WERI-Rb-1 (cell line): ENCODE results near the gene MYH3.

Experiments
- DNase-seq: peaks from one replicate; pipeline ENCODE4 v3.0.0-alpha.2; 2020
- H3K27ac ChIP-seq: fragments of 250-450 bp; sonication (Bioruptor Pico); 2 replicates; pipeline ENCODE4 v1.5.1; 2020; ENCODE audit warnings: mild to moderate bottlenecking, moderate library complexity
- H3K27me3 ChIP-seq: fragments of 250-450 bp; sonication (Bioruptor Pico); 2 replicates; pipeline ENCODE4 v1.5.1; 2021; ENCODE audit warnings: mild to moderate bottlenecking, low read depth, moderate library complexity; ENCODE audit not compliant: insufficient read depth, severe bottlenecking
- H3K36me3 ChIP-seq: fragments of 250-450 bp; sonication (Bioruptor Pico); 2 replicates; pipeline ENCODE4 v1.5.1; 2020; ENCODE audit warnings: mild to moderate bottlenecking, moderate library complexity
- H3K4me3 ChIP-seq: 2 replicates; pipeline ENCODE4 v1.5.1; 2011; ENCODE audit warnings: low read depth, mild to moderate bottlenecking, control low read depth, low read length
- H3K9me3 ChIP-seq: fragments of 250-450 bp; sonication (Bioruptor Pico); 2 replicates; pipeline ENCODE4 v1.5.1; 2021; ENCODE audit warnings: mild to moderate bottlenecking, moderate library complexity; ENCODE audit not compliant: severe bottlenecking
- CTCF ChIP-seq: IDR thresholded peaks from 2 replicates; pipeline ENCODE4 v1.5.1; 2011; ENCODE audit warnings: low read depth, mild to moderate bottlenecking, control low read depth, inconsistent platforms, low read length

Gene MYH3

GRCh38 chr17:10673312-10673711, 16.2 kb upstream of the MYH3 start:
- DNase-seq: no peak
- Histone ChIP-seq H3K9me3 (no peaks in the 10 kb centered on the region), H3K27me3 (no peaks in the 10 kb centered on the region), H3K4me3 (no peak overlapping the region), H3K36me3 (peaks cover 15% of the 10 kb centered on the region), H3K27ac (no peak overlapping the region)
- TF ChIP-seq CTCF: no peak

DNA sequence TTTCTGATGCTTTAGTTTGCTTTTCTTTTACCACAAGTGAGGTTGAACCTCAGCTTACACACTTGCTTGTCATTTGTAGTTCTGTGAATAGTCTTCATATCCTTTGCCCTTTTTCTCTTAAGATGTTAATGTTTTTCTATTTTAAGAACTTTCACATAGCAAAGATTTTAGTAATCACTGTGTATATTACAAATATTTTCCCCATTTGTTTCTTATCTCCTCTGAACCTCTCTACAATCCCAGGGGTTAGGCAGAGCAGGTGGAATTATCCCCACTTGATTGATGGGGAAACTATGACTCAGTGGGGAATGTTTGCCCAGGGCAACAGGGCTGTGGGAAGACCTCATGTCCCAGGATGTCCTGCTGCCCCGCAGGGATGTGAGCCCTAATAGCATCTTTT, 11.7 kb upstream of the MYH3 start:
- Histone ChIP-seq H3K27me3 (no peaks in the 10 kb centered on the region), H3K9me3 (no peaks in the 10 kb centered on the region), H3K36me3 (no peaks in the 10 kb centered on the region), H3K4me3 (no peak overlapping the region), H3K27ac (no peak overlapping the region)
- no peak for DNase-seq
- no peak for TF ChIP-seq CTCF

DNA sequence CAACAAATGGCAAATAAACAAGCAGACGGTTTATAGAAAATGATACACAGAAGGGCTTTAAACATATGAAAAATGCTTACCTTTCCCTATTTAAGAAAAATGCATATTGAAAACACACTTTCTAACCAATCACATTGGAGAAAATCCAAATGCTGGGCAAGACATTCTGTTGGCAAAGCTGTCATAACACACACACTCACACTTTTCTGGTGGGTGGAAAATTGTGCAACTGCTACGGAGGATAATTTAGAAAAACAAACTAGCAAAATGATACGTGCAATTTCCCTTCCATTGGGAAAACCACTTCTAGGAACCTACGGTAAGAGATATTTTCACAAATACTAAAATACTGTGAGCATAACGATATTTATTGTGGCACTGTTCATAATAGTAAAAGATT, 9.8 kb upstream of the MYH3 start:
- no peak for TF ChIP-seq CTCF

GRCh38 chr17:10664571-10664970, 7.5 kb upstream of the MYH3 start:
- DNase-seq: no peak
- Histone ChIP-seq H3K9me3 (no peaks in the 10 kb centered on the region), H3K27ac (no peak overlapping the region), H3K36me3 (no peaks in the 10 kb centered on the region), H3K27me3 (no peaks in the 10 kb centered on the region), H3K4me3 (no peak overlapping the region)
- no peak for TF ChIP-seq CTCF

More for the DNA sequence above, 9.8 kb upstream of the MYH3 start:
- H3K9me3 ChIP-seq: no peaks in the 10 kb centered on the region
- H3K4me3 ChIP-seq: no peak overlapping the region
- DNase-seq: no peak
- no peaks in the 10 kb centered on the region for H3K36me3 ChIP-seq
- H3K27ac ChIP-seq: no peak overlapping the region
- no peaks in the 10 kb centered on the region for H3K27me3 ChIP-seq

DNA sequence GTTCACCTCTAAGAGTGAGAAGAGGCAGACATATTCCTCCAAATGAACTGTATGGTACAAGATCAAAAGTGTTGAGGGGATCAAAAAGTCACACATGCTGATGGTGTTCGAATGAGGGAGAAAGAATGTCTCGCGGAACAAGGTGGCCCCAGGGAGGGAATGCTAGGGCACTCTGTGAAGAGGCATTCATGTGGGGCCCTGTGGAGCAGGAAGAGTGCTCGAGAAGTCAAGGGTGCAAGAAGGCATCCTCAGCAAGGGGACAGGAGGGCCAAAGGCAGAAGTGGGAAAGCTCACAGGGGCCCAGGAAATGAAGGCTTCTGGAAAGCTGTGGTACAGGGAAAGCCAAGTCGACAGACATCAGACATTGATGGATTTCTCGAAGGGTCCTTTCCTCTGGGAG, 6.1 kb upstream of the MYH3 start:
- no peaks in the 10 kb centered on the region for H3K36me3 ChIP-seq
- H3K27me3 ChIP-seq: no peaks in the 10 kb centered on the region
- H3K9me3 ChIP-seq: no peaks in the 10 kb centered on the region
- no peak overlapping the region for H3K4me3 ChIP-seq
- H3K27ac ChIP-seq: no peak overlapping the region
- TF ChIP-seq CTCF: no peak
- no peak for DNase-seq

DNA sequence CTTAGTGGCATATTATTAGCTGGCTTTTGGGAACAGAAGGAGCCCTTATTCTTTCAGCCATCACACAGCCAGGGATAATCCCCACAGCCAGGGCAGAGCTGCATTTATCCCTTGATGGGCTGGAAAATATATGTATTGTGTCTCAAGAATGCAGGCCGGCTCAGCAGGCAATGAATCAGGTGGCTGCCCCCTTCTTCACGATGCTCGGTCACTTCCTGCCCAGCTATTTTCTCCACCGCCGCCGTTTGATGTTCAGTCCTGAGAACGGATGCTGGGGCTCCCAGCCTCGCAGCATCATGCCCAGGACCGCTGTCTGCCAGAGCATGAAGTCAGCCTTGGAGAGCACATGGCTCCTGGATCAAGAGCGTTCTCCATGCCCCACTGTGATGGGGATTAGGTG, 4.3 kb upstream of the MYH3 start:
- DNase-seq: peak; percentile 30
- Histone ChIP-seq H3K36me3 (no peaks in the 10 kb centered on the region), H3K27me3 (no peaks in the 10 kb centered on the region), H3K4me3 (no peak overlapping the region), H3K27ac (no peak overlapping the region; the same call in 1 of the 2 replicates), H3K9me3 (no peaks in the 10 kb centered on the region)
- no peak for TF ChIP-seq CTCF
